ENCODE data around the gene C6orf58.

Gene C6orf58

DNA sequence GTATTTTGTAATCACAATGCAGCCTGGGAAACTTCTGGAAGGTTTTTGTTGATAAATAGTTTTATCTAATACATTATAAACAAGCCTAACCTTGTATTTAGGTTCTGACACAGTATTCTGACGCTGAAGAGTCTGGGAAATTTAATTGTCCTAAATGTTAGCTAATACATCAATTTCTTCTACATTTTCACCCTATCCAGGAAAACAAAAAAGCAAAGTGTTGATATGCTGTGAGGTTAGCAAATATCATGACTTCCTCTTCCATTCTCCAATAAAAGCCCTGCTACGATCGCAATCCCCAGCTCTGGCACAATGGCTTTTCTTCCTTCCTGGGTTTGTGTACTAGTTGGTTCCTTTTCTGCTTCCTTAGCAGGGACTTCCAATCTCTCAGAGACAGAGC, at the start of gene C6orf58:
Gene C6orf58, plus strand, starts transcription at position 301 of the 400 bp plus-strand sequence. Its CDS starts 12 bp downstream, at position 313.
- DNase-seq (ENCODE audit: low read depth), result no peak

DNA sequence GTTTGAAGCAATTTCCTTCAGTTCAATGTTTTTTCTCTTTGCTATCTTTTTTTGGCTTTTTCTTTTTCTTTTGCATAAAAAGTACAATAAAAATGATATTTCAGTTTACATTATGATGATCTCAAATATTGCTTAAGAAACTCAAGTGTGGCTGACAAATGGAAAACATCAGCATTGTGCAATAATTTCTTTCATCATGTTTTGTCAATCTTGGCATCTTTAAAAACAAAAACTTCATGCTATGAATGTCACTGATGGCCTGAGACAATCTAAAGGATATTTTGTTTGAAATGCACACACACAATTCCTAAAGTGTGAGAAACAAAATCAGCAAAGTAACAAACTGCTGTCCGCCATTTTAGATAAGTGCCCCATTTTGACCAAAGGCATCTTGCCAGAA, 44.0 kb upstream of the C6orf58 start:
- DNase-seq (ENCODE audit: low read depth), result no peak

DNA sequence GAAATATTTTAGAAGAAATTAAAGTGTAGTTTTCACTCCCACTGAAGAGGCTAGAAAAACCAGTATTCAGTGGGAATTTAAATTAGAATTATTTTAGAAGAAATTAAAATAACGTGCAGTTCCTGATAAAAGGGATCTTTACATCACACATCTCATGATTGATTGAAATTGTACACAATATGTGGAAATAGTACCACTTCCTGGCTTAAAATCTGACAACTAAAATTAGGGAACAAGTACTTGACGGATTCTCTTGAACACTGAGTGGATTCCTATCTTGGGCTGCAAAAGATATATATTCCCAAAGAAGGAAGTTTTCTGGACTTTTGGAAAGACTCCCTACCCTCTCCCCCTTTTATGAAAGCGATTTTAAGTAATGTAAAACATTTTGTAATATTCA, 43.2 kb upstream of the C6orf58 start:
- no peak for DNase-seq (ENCODE audit: low read depth)

DNA sequence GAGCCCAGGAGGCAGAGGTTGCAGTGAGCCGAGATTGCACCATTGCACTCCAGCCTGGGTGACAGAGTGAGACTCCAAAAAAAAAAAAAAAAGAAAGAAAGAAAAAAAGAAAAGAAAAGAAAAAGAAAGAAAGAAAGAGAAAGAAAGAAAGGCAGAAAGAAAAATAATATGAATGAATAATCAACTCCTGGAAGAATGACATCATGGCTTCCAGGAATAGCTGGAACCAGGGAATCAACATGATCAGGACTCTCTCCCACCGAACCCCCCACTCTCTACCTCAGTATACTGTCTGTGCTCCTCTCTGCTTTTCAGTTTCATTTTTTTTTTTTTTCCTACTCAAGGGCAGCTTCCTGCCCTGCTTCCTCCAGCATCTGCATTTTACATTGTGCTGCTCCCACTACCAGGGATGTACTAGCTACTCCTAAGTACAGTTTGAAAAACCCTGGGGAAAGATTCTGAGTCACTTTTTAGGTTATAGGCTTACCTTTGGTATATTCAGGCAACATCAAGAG, 38.2 kb upstream of the C6orf58 start:
- DNase-seq (ENCODE audit: low read depth), result no peak

DNA sequence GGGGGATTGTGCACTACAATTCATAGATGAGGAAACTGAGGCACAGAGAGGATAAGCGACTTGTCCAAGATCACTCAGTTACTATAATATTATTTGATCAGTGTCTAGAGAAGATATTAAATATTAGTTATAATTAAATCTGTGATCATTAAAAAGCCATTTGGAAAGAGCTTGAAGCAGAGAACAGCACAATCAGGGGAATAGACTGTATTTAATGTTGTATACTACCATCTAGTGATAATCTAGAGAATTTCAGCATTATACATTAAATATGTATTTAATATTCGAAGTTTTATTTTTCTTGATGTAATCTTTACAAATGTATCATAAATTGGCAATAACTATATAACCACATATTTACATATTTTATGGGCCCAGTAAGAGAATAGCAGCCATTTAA, 37.7 kb upstream of the C6orf58 start:
- no peak for DNase-seq (ENCODE audit: low read depth)

DNA sequence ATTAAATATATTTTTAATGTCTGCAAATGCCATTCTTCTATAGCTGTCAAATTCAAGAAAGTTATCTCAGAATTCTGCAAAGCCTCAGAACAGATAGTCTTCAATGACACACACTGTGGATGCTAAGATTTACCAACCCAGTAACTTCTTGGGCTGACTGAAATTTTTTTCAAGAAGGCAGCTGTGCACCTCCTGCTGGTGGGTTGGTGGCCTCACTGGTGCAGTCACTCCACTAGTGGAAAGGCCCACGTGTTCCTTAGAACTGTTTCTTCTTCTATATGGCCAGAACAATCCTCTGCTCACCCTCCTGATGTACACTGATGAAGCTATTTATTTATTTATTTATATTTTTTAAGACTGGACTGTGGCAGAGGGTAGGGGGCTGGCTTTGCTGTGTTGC, 29.8 kb upstream of the C6orf58 start:
- DNase-seq (ENCODE audit: low read depth), result no peak

DNA sequence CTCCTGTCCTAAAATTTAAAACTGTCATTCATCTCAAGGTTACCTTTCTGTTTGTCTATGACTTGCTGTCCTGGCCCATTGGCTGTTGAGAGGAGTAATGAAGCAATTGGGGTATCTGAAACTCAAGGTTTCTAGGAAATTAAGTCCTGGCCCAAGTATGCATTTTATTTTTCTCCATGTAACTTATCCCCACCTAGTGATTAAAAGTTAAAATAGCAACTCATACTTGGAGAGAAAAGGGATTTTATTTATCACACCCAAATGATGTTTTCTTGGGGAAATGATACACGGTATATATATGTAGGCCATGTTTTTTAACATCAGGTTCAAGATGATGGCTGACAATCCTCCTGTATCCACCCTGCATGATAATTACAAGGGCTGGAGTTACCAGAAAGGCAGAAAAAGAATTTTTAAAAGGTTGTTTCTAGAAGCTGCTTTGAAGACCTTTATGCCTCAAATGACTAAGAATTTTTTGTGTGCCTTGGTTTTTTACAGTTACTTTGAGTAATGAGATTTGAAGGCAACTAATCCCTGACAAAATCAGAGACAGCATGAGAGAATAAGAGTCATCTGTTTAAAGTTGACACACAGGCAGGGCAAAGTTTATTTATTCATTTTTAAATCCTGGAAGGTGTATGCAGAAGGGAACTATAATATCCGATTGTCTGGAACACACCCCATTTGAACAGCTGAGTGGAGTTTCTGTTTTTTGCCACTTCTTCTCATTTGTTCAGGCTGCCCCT, 28.9 kb upstream of the C6orf58 start:
- DNase-seq (ENCODE audit: low read depth), result no peak

DNA sequence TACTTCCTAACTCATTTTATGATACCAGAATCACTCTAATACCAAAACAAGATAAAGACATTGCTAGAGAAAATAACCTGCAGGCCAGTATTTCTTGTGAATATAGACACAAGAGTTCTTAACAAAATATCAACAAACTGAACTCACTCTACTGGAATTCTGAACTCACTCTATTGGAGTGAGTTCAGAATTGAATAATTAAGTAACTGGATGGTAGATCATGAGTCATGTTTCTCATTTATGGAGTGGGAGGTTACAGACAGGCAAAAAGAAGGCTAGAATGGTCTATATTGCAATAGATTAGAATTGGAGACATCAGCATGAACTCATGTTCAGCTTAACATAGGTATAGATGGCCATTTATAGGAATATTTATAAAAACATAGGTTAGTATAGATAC, 26.6 kb upstream of the C6orf58 start:
- DNase-seq (ENCODE audit: low read depth), result no peak

DNA sequence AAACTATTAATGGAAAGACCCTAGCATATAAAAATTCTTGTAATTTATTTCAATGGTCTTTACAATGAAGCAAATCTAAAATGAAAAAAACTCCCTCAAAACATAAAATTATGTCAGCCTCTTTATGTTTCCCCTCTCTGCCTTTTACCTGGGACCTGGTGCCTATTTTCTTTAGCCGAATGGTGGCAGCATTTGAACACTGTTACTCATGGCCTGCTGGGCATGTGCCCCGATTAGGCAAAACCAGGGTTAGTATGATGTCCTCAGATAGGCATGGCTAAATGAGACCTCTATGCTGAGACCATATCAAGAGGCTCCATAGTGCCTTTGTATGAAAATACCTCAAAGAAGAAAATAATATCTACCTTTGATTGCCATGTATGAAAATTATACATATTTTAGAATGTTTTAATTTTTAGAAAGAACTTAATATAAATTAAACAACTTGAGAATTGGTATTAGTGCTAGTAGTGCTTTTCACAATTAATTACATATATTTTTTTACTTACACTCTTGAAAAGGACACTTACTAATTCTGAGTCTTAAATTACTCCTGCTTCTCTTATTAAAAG, 22.5 kb upstream of the C6orf58 start:
- DNase-seq (ENCODE audit: low read depth), result no peak

DNA sequence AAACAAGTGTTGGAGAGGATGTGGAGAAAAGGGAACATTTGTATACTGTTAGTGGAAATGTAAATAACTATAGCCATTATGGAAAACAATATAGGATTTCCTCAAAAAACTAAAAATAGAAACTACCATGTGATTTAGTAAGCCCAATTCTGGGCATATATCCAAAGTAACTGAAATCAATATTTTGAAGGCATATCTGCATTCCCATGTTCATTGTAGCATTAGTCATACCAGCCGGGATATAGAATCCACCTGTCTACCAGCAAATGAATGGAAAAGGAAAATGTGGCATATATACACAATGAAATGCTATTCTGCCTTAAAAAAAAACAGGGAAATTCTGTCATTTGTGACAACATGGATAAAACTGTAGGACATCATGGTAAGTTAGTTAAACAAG, 15.3 kb upstream of the C6orf58 start:
- no peak for DNase-seq (ENCODE audit: low read depth)

DNA sequence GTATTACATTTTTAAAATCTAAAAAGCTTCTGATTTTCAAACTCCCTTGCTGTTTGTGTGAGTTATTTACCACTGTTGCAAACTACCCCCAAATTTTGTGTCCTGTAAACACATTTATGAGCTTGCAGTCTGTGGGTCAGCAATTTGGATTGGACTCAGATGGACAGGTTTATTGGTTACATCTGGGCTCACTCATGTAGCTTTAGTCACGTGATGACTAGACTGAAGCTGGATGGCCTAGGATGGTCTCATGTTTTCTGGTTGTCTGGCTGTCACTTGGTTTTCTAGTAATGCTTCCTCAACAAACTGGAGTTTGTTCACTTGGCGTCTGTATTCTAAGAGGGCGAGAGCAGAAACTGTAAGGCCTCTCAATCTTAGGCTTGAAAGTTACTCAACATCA, 12.2 kb upstream of the C6orf58 start:
- DNase-seq (ENCODE audit: low read depth), result no peak

DNA sequence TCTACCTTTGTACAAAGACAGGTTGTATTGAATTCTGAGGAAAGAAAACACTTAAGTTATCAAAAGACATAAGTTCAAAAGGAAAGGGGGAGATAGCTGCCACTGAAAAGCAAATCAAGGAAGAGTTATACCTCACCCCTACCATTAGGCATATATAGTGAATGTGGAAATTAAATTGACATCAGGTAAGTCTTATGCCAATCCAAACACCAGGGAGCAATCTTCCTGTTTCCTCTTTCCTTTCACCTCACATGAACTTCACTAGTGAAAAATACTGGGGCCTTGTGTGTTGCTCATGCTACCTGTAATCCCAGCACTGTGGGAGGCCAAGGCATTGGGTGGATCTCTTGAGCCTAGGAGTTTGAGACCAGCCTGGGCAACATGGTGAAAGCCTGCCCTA, 10.9 kb upstream of the C6orf58 start:
- no peak for DNase-seq (ENCODE audit: low read depth)

DNA sequence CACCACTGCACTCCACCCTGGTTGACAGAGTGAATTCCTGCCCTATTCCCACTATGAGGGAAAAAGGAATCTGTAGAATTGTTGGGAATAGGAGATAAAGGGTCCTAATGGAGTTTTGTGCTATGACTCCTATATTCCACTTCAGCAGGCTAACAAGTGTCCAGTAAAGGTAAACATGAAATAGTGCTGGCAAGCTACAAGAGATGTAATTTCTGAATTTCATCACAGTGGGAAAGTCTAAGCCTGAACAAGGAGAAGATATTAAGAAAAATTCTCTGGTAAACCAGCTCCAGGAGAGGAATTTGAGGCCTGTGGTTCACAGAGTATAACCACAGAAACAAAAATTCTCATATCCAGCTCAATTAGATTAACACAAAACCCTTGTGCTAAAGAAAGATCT, 10.3 kb upstream of the C6orf58 start:
- no peak for DNase-seq (ENCODE audit: low read depth)

DNA sequence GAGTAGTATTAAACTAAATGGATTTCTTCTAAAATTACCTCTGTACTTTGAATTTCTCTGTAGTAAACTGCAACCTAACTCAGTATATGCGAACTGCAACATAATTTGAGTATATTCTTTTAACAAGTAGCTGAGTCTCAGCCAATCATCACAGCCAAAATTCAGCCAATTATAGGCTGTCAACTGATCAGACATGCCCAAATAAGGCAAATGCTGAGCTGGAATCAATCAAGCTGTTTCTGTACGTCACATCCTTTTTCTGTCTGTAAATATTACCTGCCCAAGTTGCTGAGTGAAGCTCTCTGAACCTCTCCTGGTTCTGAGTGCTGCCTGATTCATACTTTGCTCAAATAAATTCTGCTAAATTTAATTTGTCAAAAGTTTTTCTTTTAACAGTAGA, 9.5 kb upstream of the C6orf58 start:
- no peak for DNase-seq (ENCODE audit: low read depth)

DNA sequence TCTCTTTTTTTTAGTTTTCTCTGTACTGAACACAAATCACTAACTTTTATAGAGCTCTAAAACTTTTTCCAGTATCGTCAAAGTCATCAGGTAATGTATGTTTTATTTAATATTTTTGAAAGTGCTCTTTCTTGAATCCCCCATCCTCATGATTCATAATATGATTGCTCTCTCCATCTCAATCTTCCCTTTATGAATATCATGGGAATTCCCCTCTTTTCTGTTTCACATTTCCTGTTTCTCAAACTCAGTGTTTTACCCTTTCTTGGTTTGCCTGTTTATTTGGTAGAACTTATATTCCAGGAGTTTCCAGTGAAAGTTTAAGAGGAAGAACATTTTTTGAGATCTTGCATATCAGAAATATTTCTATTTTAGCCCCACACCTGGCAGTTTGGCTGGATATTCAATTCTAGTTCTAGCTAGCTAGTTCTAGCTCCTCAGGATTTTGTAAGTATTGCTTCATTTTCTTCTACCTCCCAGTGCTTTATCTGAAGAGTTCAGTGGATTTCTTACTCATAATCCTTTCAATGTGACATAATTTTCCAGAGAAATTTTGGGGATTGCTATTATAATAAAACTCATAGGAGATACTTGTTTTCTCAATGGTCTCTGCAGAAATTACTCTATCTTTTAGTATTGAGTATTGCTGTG, 6.1 kb upstream of the C6orf58 start:
- no peak for DNase-seq (ENCODE audit: low read depth)

DNA sequence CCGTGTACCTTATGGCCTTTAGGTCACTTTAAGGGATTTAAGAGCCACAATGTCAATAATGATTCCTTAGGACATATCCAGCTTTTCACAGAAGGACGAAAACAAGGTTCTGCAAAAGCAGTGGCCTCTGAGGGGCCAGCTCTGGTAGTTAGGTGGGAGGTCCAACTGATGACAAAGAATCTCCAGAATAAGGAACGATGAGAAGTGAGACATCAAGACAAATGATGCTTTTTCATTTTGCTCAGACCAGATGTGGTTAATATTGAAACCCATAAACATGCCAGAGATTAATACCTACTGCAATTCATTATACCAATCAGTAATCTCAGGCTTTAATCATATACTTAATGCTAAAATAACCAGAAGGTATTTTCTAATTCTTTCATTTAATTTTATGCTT, 1.9 kb downstream of the C6orf58 start:
- DNase-seq (ENCODE audit: low read depth), result no peak

DNA sequence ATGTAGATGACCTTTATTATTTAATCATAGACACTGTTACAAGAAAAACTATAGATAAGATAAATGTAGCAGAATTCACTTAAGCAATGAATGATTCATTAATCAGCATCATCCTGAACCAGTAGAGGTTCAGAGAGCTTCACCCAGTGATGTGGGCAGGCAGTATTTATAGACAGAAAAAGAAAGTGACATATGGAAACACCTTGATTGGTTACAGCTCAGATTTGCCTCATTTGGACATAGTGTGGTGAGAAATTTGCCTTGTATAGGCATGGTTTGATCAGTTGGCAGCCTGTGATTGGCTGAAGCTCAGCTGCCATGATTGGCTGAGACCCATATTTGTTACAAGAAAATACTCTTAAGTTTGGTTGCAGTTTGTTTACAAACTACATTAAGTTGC, 4.6 kb downstream of the C6orf58 start:
- DNase-seq (ENCODE audit: low read depth), result no peak

DNA sequence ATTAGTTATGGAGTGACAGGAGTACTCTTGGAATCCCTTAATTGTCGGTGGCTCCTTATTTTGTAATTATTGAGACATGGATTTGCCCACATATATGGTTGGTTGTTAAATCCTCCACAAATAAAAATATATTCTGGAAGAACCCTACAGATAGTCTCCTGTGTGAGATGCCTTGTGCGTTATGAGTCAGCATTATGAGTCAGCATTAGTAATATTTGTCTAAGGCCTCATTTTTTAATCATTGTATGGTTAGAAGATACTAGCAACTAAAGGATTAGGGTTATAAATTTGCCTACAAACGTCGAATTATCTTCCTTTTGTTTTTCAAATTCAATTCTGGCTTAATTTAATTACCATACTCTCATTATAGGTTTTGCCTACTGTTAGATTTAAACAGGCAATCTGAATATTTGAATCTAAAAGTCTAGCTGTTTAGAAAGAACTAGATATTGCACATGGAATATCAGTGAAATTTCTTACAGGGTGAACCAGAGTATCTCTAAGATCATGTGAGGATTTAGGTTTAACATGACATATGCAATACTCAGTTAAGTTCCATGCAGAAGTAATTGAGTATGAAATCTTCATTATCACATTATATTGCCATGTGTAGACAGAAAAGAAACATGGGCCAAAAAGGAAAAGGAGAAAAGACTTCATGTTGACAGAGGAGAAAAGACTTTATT, 5.9 kb downstream of the C6orf58 start:
- no peak for DNase-seq (ENCODE audit: low read depth)

DNA sequence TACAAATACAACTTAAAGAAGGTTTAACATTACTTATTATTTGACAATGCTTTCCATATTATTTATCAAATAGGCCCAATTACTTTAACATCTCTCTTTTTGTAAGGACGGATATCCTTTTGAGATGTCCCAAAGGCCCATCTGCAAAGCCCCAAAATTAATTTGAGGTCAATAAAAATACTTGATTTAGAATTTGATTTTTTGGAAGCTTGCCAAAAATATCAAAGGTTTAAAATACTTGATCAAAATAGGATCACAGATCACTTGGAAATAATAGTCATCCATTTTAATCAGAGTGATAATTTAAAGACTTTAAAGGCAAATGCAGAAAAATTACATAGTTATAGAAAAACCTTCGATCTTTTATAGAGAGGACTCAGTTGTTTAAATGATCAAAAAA, 8.1 kb downstream of the C6orf58 start:
- no peak for DNase-seq (ENCODE audit: low read depth)

DNA sequence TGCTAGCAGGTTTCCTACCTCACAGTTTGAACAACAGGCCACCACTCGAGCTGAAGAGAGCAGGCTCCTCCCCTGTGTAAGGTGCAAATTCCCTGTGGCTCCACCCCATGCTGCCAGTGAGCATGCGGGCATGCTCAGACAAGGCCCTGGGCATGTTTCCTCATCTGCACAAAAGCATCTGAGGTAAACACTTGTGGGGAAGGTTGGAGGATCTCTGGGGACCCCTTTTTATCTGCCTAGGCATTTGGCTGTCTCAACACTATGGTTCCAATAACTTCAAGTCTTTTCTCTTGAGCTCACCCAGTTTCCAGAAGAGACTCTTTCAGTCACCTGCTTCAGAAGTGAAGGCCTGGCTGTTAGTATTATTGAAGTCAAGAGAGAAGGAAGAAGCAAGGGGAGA, 9.4 kb downstream of the C6orf58 start:
- DNase-seq (ENCODE audit: low read depth), result no peak

DNA sequence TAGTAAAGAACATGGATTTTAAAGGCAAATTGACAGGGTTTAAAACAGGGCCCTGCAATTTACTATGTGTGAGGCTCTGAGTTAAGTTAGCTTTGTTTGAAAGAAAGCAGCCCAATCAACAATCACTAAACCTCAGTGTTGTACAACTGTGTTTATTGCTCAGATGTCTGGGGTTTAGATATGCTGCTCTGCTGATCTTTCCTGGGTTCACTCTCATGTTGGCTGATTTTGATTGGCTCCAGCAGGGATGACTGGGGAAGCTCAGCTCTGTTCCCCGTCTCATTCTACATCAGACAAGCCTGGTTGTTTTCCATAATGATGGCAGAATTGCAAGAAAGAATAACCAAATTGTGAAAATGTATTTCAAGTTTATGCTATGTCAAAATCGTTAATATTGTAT, 10.9 kb downstream of the C6orf58 start:
- DNase-seq (ENCODE audit: low read depth), result no peak

DNA sequence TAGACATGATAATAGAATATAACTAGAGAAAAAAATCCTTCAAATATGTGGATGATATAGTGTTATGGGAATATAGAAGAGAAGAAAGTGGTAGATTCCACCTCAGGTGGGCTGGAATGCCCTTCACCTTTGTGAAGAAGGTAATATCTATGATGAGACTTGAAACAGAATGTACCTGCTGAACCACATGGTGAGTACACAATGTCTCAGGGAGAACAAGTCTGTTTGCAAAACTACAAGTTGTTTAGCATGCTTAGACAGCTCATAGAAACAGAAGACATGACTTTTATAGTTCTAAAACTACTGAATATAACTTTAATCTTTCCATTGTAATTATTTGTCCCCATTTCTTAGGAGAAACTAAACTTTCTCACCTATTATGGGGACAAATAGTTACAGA, 12.2 kb downstream of the C6orf58 start:
- no peak for DNase-seq (ENCODE audit: low read depth)

DNA sequence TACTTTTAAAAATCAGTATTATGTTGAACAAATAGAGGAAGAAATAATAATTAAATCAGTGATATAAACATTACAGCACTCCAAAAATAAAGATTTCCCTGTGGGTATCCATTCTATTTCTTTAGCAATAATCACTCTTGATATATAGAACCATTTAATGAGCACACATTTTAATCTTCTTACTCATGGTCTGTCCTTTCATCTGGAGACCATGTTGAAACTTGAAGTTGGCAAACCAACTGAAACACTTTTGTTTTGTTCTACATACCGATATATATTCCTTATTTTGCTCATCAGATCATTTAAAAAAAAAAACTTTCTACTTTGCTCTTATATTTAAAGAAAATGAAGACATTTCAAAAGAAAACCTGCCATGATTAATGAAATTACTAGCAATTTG, 13.4 kb downstream of the C6orf58 start:
- DNase-seq (ENCODE audit: low read depth), result no peak

All from stimulated activated CD8-positive, alpha-beta memory T cell treated with anti-CD3 and anti-CD28 coated beads, Interleukin-4, amount 100 ng/mL, for 24 hours (primary cell).